Measurements from ENCODE around the gene SMARCB1.

Gene SMARCB1

DNA sequence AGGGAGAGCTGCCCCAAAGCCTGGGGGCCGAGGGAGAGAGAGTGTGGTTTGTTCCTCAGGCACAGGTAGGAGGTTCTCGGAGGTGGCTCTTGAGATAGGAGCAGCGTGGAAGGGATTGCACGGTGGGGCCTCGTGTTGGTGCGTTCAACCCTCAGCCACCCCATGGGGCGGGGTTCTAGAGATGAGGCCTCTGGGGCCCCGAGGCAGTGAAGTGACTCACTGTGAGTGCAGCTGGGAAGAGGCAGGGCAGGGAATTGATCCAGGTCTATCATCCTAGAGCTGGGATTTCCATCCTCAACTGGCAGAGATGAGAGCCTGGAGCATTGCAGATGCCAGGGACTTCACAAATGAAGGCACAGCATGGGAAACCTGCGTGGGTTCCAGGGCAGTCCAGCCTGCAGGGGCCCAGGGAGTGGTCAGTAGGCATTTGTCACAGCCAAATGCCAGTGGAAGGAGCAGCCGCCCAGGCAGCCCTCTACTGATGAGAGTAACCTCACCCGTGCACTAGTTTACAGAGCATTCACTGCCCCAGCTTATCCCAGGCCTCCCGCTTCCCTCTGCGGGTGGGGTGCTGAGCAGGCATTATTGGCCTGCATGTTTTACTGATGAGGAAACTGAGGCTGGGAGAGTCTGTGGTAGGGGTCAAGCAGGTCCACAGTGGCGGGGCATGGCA is 5.1 kb upstream of the SMARCB1 start:
- H3K27ac ChIP-seq = no peak overlapping the region

DNA sequence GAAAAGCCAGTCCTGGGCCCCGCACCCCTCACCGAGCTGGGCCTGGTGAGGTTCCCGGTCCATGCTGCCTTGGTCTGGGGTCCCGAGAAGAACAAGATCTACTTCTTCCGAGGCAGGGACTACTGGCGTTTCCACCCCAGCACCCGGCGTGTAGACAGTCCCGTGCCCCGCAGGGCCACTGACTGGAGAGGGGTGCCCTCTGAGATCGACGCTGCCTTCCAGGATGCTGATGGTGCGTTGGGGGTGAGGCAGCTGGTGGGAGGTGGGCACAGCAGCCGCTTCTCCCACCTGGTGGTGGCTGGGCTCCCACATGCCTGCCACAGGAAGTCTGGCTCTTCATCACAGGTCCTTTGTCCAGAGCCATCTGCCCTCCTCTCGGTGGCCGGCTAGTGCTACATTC is 4.5 kb upstream of the SMARCB1 start:
- no peak overlapping the region for H3K27ac ChIP-seq
- TF ChIP-seq, protein P1, sequence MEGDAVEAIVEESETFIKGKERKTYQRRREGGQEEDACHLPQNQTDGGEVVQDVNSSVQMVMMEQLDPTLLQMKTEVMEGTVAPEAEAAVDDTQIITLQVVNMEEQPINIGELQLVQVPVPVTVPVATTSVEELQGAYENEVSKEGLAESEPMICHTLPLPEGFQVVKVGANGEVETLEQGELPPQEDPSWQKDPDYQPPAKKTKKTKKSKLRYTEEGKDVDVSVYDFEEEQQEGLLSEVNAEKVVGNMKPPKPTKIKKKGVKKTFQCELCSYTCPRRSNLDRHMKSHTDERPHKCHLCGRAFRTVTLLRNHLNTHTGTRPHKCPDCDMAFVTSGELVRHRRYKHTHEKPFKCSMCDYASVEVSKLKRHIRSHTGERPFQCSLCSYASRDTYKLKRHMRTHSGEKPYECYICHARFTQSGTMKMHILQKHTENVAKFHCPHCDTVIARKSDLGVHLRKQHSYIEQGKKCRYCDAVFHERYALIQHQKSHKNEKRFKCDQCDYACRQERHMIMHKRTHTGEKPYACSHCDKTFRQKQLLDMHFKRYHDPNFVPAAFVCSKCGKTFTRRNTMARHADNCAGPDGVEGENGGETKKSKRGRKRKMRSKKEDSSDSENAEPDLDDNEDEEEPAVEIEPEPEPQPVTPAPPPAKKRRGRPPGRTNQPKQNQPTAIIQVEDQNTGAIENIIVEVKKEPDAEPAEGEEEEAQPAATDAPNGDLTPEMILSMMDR (IDR thresholded peaks at IDR 0.05) = no peak
- no peak for TF ChIP-seq ZFX (IDR thresholded peaks at IDR 0.05; ENCODE audit: borderline replicate concordance)

More for the DNA sequence above, 5.1 kb upstream of the SMARCB1 start:
- TF ChIP-seq ZFX (IDR thresholded peaks at IDR 0.05; ENCODE audit: borderline replicate concordance) = no peak
- TF ChIP-seq, protein P1 (IDR thresholded peaks at IDR 0.05) = no peak

DNA sequence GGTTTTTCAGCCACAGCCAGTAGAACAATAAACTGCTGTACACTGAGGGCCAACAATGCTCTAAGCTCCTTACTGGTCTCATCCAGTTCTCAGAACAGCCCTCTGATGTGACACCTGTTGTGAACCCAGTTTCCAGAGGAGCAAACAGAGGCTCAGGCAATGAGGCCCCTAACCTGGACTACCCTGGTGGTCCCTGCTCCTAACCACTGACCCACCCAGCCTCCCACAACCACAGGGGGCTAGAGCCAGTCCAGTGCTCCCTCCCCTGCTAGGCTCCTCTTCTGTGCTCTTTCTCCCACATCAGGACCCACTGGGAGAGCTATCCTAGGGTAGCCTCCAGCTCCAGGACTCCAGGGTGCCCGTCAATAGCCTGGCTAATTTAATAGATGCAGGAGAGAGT is 4.1 kb upstream of the SMARCB1 start:
- H3K27ac ChIP-seq = no peak overlapping the region
- TF ChIP-seq, protein P1 (IDR thresholded peaks at IDR 0.05) = no peak
- TF ChIP-seq ZFX (IDR thresholded peaks at IDR 0.05; ENCODE audit: borderline replicate concordance) = no peak

DNA sequence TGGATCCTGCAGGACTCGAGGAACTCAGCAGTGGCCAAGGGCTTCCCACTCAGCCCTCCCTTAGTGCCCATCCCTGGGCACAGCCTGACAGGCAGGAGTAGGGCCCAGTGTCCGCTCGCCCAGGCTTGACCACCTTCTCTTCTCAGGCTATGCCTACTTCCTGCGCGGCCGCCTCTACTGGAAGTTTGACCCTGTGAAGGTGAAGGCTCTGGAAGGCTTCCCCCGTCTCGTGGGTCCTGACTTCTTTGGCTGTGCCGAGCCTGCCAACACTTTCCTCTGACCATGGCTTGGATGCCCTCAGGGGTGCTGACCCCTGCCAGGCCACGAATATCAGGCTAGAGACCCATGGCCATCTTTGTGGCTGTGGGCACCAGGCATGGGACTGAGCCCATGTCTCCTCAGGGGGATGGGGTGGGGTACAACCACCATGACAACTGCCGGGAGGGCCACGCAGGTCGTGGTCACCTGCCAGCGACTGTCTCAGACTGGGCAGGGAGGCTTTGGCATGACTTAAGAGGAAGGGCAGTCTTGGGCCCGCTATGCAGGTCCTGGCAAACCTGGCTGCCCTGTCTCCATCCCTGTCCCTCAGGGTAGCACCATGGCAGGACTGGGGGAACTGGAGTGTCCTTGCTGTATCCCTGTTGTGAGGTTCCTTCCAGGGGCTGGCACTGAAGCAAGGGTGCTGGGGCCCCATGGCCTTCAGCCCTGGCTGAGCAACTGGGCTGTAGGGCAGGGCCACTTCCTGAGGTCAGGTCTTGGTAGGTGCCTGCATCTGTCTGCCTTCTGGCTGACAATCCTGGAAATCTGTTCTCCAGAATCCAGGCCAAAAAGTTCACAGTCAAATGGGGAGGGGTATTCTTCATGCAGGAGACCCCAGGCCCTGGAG is 3.3 kb upstream of the SMARCB1 start:
- no peak overlapping the region for H3K27ac ChIP-seq
- TF ChIP-seq ZFX (IDR thresholded peaks at IDR 0.05; ENCODE audit: borderline replicate concordance) = no peak
- TF ChIP-seq, protein P1 (IDR thresholded peaks at IDR 0.05) = no peak

DNA sequence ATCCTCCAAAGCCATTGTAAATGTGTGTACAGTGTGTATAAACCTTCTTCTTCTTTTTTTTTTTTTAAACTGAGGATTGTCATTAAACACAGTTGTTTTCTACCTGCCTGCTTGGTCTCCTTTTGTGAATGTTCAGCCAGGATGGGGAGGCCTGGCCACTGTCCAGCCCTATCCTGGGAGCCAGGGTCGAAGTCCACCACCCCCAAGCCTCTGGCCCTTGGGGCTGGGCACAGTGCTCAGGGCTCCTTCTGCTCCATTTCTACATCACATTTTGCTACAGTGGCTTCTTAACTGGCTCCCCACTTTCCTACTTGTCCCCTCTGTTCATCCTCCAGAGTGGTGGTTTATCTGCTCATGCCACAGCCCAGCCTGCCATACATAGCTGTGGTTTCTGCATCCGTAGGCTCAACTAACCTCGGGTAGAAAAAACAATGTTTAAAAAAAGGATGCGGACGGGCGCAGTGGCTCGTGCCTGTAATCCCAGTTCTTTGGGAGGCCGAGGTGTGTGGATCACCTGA is 2.5 kb upstream of the SMARCB1 start:
- no peak for TF ChIP-seq ZFX (IDR thresholded peaks at IDR 0.05; ENCODE audit: borderline replicate concordance)
- TF ChIP-seq, protein P1 (IDR thresholded peaks at IDR 0.05) = no peak
- H3K27ac ChIP-seq = no peak overlapping the region

DNA sequence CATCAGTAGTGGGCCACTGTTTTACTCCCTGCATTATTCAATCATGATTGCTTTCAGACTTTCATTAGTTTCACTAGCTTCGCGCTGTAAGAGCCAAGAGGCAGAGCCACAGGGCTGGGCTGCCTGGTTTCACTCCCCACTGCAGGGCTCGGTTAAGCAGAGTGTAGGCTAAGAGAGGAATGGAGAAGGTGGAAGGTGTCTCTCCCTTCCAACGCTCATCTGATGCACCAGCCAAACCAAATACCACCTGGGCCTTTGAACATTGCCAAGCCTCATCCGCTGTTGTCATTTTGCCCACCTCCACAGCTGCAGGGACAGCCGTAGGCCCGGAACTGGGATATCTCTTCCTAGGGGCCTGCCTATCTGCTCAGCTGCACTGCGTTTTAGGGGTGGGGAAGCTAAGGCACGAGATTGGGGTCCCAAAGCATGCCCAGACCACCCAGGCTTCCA is 480 bp upstream of the SMARCB1 start:
- TF ChIP-seq, protein P1 (IDR thresholded peaks at IDR 0.05) = no peak
- TF ChIP-seq ZFX (IDR thresholded peaks at IDR 0.05; ENCODE audit: borderline replicate concordance) = no peak
- H3K27ac ChIP-seq = peak overlapping the region; percentile 98

DNA sequence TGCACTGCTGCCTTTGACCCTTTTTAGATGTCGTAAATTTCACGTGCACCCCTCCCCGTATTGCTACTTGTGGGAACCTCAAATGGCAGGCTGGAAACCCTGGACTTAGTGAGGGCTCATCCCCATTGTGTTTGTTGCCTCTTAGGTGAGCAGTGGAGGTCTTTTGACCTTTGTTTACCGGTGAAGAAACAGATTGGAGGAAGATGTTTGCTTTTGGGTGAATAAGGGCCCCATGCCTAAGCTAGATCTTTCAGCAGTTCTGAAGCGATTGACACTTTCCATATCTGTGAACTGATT is 782 bp downstream of the SMARCB1 start:
- TF ChIP-seq, protein P1 (IDR thresholded peaks at IDR 0.05) = no peak
- TF ChIP-seq ZFX (IDR thresholded peaks at IDR 0.05; ENCODE audit: borderline replicate concordance) = no peak
- peak overlapping the region; percentile 98 for H3K27ac ChIP-seq
